GM12865 (cell line): Measurements from ENCODE around the gene KATNB1.

ENCODE experiments used
- DNase-seq: peaks from one replicate; pipeline ENCODE4 v3.0.0; 2010; ENCODE audit warnings: low read depth
- H3K4me3 ChIP-seq: 2 replicates; pipeline ENCODE4 v1.5.1; 2011; ENCODE audit warnings: mild to moderate bottlenecking, low read depth, low read length, control low read depth
- TF ChIP-seq, protein P1 (sequence below): IDR thresholded peaks from 2 replicates; pipeline ENCODE4 v1.5.1; 2011; ENCODE audit warnings: low read length, control low read depth, low read depth, inconsistent platforms; ENCODE audit not compliant: insufficient read depth; ENCODE audit errors: missing control alignments

Gene KATNB1

GRCh38 chr16:57730771-57731730, 4.5 kb upstream of the KATNB1 start:
- no peak for DNase-seq
- no peak overlapping the region for H3K4me3 ChIP-seq
- TF ChIP-seq, protein P1, sequence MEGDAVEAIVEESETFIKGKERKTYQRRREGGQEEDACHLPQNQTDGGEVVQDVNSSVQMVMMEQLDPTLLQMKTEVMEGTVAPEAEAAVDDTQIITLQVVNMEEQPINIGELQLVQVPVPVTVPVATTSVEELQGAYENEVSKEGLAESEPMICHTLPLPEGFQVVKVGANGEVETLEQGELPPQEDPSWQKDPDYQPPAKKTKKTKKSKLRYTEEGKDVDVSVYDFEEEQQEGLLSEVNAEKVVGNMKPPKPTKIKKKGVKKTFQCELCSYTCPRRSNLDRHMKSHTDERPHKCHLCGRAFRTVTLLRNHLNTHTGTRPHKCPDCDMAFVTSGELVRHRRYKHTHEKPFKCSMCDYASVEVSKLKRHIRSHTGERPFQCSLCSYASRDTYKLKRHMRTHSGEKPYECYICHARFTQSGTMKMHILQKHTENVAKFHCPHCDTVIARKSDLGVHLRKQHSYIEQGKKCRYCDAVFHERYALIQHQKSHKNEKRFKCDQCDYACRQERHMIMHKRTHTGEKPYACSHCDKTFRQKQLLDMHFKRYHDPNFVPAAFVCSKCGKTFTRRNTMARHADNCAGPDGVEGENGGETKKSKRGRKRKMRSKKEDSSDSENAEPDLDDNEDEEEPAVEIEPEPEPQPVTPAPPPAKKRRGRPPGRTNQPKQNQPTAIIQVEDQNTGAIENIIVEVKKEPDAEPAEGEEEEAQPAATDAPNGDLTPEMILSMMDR = no peak

- TF ChIP-seq, protein P1 = no peak
- H3K4me3 ChIP-seq = no peak overlapping the region
- DNase-seq = no peak
Measured at GRCh38 chr16:57732037-57732436, 3.5 kb upstream of the KATNB1 start.

DNA sequence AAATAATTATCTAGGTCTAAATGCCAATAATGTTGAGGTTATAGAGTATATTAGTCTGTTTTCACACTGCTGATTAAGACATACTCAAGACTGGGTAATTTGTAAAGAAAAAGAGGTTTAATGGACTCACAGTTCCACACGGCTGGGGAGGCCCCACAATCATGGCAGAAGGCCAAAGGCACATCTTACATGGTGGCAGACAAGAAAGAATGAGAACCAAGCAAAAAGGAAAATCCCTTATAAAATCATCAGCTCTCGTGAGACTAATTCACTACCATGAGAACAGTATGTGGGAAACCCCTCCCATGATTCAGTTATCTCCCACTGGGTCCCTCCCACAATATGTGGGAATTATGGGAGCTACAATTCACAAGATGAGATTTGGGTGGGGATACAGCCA, 2.9 kb upstream of the KATNB1 start:
- H3K4me3 ChIP-seq = no peak overlapping the region
- DNase-seq = no peak
- TF ChIP-seq, protein P1 = no peak

DNA sequence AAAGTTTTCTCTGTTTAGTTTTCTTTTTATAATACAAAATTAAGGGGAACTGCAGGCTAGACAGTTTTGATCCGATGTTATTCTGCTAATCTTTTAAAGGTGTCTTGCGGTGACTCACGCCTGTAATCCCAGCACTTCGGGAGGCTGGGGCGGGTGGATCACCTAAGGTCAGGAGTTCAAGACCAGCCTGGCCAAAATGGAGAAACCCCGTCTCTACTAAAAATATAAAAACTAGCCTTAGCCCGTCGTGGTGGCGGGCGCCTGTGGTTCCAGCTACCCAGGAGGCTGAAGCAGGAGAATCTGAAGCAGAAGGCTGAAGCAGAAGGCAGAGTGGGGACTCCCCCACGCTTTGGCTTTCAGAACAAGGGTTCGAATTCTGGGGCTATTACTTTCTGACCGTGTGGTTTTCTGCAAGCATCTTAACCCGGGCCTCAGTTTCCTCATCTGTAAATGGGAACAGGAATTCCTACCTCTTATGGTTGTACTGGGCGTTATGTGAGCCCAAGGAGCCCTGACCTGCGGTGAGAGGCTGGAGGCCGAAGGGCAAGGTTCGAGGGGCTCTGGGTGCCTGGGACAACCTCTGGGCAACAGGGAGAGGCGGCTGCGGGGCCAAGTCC, 1.2 kb upstream of the KATNB1 start:
- H3K4me3 ChIP-seq = peak overlapping the region; percentile 80
- TF ChIP-seq, protein P1 = no peak
- no peak for DNase-seq

DNA sequence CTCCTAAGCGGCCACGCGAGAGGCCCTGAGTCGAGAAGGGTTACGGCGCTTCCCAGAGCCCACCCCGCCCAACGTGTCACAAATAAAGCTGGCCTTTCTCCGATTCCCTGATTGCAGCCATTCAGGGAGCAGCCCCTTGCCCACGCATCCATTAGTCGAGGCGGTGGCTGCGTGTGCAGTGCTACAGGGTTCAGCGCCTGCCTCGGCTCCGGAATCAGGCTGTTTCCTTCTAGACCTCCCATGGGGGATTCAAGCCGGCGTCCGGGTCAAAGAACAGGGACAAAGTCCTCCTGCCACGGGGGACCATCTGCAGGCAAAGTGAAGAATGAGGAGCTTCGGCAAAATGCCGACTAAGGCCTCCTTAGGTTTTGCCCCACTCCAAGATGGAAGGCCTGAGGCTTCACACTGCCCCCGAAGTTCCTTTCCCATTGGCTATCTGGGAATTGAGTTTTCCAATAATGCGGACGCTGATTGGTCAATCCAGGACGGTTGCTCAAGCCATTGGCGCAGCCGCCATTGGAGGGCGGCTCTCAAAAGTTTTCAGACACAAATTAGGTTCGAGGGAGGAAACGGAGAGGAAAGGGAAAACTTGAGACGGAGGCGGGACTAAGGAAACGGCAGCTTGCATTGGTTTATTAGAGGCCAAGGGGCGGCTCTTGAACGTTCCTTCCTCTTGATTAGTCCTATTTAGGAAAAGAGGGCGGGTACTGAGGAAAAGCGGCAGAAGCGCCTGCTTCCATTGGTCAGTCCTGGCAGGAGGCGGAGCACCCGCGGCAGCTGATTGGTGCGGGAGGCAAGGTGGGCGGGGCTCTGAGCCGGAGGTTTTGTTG, 430 bp upstream of the KATNB1 start:
- peak overlapping the region; percentile 84 for H3K4me3 ChIP-seq
- DNase-seq = peak; percentile 100
- TF ChIP-seq, protein P1 = no peak

GRCh38 chr16:57736419-57737351, 1.1 kb downstream of the KATNB1 start:
- H3K4me3 ChIP-seq = peak overlapping the region; percentile 84
- DNase-seq = peak; percentile 26
- TF ChIP-seq, protein P1 = no peak
